H9 (cell line): ENCODE data around the gene FCN2. TPM values are rescaled to one million over a fixed set of nuclear protein-coding genes. Genes with fewer than 3 reads are reported as not detected.

ENCODE experiments used
- DNase-seq: peaks from one replicate; pipeline ENCODE4 v3.0.0-alpha.2; 2017
- H2AFZ ChIP-seq: one replicate; pipeline ENCODE4 v1.6.1; 2013; ENCODE audit warnings: mild to moderate bottlenecking, low read length, control low read depth, moderate library complexity
- H2AK5ac ChIP-seq: 2 replicates; pipeline ENCODE4 v1.6.1; 2013; ENCODE audit warnings: low read length, control low read depth, mixed read lengths; ENCODE audit not compliant: insufficient read length
- H2BK120ac ChIP-seq: one replicate; pipeline ENCODE4 v1.6.1; 2013; ENCODE audit warnings: low read depth, mild to moderate bottlenecking, low read length, control low read depth, inconsistent platforms; ENCODE audit not compliant: poor library complexity, severe bottlenecking
- H2BK12ac ChIP-seq: 2 replicates; pipeline ENCODE4 v1.6.1; 2013; ENCODE audit warnings: low read length, control low read depth, mixed read lengths, low read depth; ENCODE audit not compliant: insufficient read length
- H2BK15ac ChIP-seq: 2 replicates; pipeline ENCODE4 v1.6.1; 2013; ENCODE audit warnings: low read depth, low read length, control low read depth
- H2BK20ac ChIP-seq: one replicate; pipeline ENCODE4 v1.6.1; 2013; ENCODE audit warnings: low read depth, mild to moderate bottlenecking, low read length, control low read depth, inconsistent platforms; ENCODE audit not compliant: poor library complexity, severe bottlenecking
- H2BK5ac ChIP-seq: 2 replicates; pipeline ENCODE4 v1.6.1; 2013; ENCODE audit warnings: low read length, control low read depth, mixed read lengths; ENCODE audit not compliant: insufficient read length
- H3K14ac ChIP-seq: 2 replicates; pipeline ENCODE4 v1.6.1; 2013; ENCODE audit warnings: low read length, control low read depth; ENCODE audit not compliant: insufficient read depth
- H3K18ac ChIP-seq: 2 replicates; pipeline ENCODE4 v1.6.1; 2013; ENCODE audit warnings: low read depth, mild to moderate bottlenecking, mixed read lengths, low read length, control low read depth; ENCODE audit not compliant: insufficient read length
- H3K23ac ChIP-seq: 2 replicates; pipeline ENCODE4 v1.6.1; 2013; ENCODE audit warnings: low read length, control low read depth, mixed read lengths, low read depth; ENCODE audit not compliant: insufficient read length
- H3K23me2 ChIP-seq: 2 replicates; pipeline ENCODE4 v1.6.1; 2013; ENCODE audit warnings: low read depth, mild to moderate bottlenecking, mixed read lengths, low read length, control low read depth; ENCODE audit not compliant: insufficient read length, poor library complexity, severe bottlenecking
- H3K27ac ChIP-seq: 2 replicates; pipeline ENCODE4 v1.5.1; 2013; ENCODE audit warnings: low read length, control low read depth, mixed read lengths, low read depth; ENCODE audit not compliant: insufficient read length
- H3K27me3 ChIP-seq: 2 replicates; pipeline ENCODE4 v1.6.1; 2013; ENCODE audit warnings: low read length, control low read depth, inconsistent platforms; ENCODE audit not compliant: insufficient read depth
- H3K4ac ChIP-seq: 2 replicates; pipeline ENCODE4 v1.6.1; 2013; ENCODE audit warnings: low read depth, mild to moderate bottlenecking, control low read depth, inconsistent platforms, low read length, moderate library complexity
- H3K4me1 ChIP-seq: 2 replicates; pipeline ENCODE4 v1.6.1; 2013; ENCODE audit warnings: low read length, control low read depth, inconsistent platforms; ENCODE audit not compliant: insufficient read depth
- H3K4me2 ChIP-seq: 2 replicates; pipeline ENCODE4 v1.6.1; 2013; ENCODE audit warnings: low read length, control low read depth, mixed read lengths; ENCODE audit not compliant: insufficient read length, insufficient read depth
- H3K56ac ChIP-seq: 2 replicates; pipeline ENCODE4 v1.6.1; 2013; ENCODE audit warnings: low read depth, mild to moderate bottlenecking, mixed read lengths, low read length, control low read depth; ENCODE audit not compliant: insufficient read length
- H3K79me1 ChIP-seq: 2 replicates; pipeline ENCODE4 v1.6.1; 2013; ENCODE audit warnings: low read depth, mild to moderate bottlenecking, moderate library complexity, low read length, control low read depth, inconsistent platforms; ENCODE audit not compliant: insufficient read depth, poor library complexity, severe bottlenecking
- H3K79me2 ChIP-seq: 2 replicates; pipeline ENCODE4 v1.6.1; 2013; ENCODE audit warnings: low read length, control low read depth, inconsistent platforms; ENCODE audit not compliant: insufficient read depth
- H3K9ac ChIP-seq: 2 replicates; pipeline ENCODE4 v1.6.1; 2013; ENCODE audit warnings: low read length, control low read depth, mixed read lengths; ENCODE audit not compliant: insufficient read length; ENCODE audit errors: extremely low read depth
- H3K9me3 ChIP-seq: one replicate; pipeline ENCODE4 v1.6.1; 2013; ENCODE audit warnings: low read depth, low read length, inconsistent platforms; ENCODE audit not compliant: control insufficient read depth
- H3T11ph ChIP-seq: one replicate; pipeline ENCODE4 v1.6.1; 2013; ENCODE audit warnings: mild to moderate bottlenecking, low read length, control low read depth, inconsistent platforms
- H4K20me1 ChIP-seq: one replicate; pipeline ENCODE4 v1.6.1; 2013; ENCODE audit not compliant: control insufficient read depth, insufficient read length, insufficient read depth
- H4K5ac ChIP-seq: 2 replicates; pipeline ENCODE4 v1.6.1; 2013; ENCODE audit warnings: low read depth, mild to moderate bottlenecking, mixed read lengths, low read length, control low read depth; ENCODE audit not compliant: insufficient read length
- H4K8ac ChIP-seq: replicated peaks from 2 replicates; pipeline ENCODE4 v1.6.1; 2013; ENCODE audit warnings: low read length, control low read depth, mixed read lengths, low read depth; ENCODE audit not compliant: insufficient read length
- H4K91ac ChIP-seq: 2 replicates; pipeline ENCODE4 v1.6.1; 2013; ENCODE audit warnings: low read depth, mild to moderate bottlenecking, moderate library complexity, mixed read lengths, low read length, control low read depth; ENCODE audit not compliant: insufficient read length
- H3K27ac Mint-ChIP-seq, 3 experiments: 2 replicates in 2 of 3; 3 replicates in 1 of 3; pipeline ENCODE4 v1.8.0; 2020 to 2021; ENCODE audit warnings: mixed read lengths in 3 of 3, mild to moderate bottlenecking in 1 of 3, moderate library complexity in 1 of 3
- H3K27me3 Mint-ChIP-seq: 2 replicates; pipeline ENCODE4 v1.8.0; 2021; ENCODE audit warnings: low read depth, mild to moderate bottlenecking, moderate library complexity, mixed read lengths
- H3K36me3 Mint-ChIP-seq, 3 experiments: 2 replicates in 2 of 3; 3 replicates in 1 of 3; pipeline ENCODE4 v1.8.0; 2020 to 2021; ENCODE audit warnings: low read depth in 3 of 3, mixed read lengths in 3 of 3; ENCODE audit not compliant: insufficient read depth in 1 of 3
- H3K4me1 Mint-ChIP-seq, 2 experiments: 2 replicates each; pipeline ENCODE4 v1.8.0; 2020; ENCODE audit warnings: mixed read lengths in 2 of 2
- H3K4me3 Mint-ChIP-seq, 2 experiments: 2 replicates in 1 of 2; 3 replicates in 1 of 2; pipeline ENCODE4 v1.8.0; 2020 to 2021; ENCODE audit warnings: mild to moderate bottlenecking in 2 of 2, mixed read lengths in 2 of 2, moderate library complexity in 1 of 2
- H3K9me3 Mint-ChIP-seq, 2 experiments: 2 replicates in 1 of 2; 3 replicates in 1 of 2; pipeline ENCODE4 v1.8.0; 2020; ENCODE audit warnings: mild to moderate bottlenecking in 2 of 2, mixed read lengths in 2 of 2, moderate library complexity in 1 of 2
- WGBS: extraction: QIAGEN DNeasy Blood & Tissue Kit; methylation state at CpG from one replicate; pipeline ENCODE4 v1.1.7; 2013; ENCODE audit warnings: missing lambda C conversion rate, low lambda C conversion rate, mixed read lengths; ENCODE audit not compliant: insufficient read length; ENCODE audit errors: extremely low coverage; 5-methylcytosine and 5-hydroxymethylcytosine counted together
- total RNA-seq: library from RNA; stranded (reverse); gene quantifications from 2 replicates; pipeline ENCODE4 v1.2.1, GENCODE V29; 2021
- TF ChIP-seq, protein P1 (sequence below): fragments of 200-600 bp; sonication (generic); conservative IDR thresholded peaks from 3 replicates; pipeline ENCODE4 v1.8.0; 2021; ENCODE audit warnings: antibody characterized with exemption, mild to moderate bottlenecking

FCN2 gene
- total RNA-seq, 1 experiment from 2014 or later, result not detected

DNA sequence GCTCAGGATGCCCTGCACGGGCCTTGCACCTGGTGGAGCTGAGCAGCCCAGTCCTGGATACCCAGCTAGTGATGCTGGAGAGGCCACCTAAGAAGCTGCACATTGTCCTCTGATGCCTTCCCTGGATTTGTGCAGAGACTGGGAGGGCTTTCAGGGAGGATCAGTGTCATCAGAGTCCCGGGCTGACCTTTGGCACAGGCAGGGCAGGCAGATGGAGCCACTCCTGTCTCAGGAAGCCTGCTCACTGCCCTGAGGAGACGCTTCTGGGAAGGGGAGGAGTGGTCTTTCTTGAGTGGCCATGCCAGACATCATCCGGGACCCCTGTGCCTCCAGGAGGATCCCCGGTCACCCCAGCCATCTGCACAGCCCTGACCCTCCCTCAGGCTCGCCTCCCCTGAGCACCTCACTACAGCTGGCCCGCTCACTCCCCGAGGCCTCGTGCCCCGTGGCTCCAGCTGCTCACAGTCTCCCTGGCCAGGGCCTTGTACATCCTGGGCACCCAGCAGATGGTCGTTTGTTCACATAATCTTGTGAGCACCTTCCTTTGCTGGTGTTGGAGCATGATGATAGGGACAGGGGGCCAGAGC lies 47.2 kb upstream of the FCN2 start:
- H3K79me1 ChIP-seq, result no peaks in the 10 kb centered on the region
- WGBS, result no CpG with 5 or more reads among the region's 11 CpGs
- DNase-seq, result no peak
- H4K5ac ChIP-seq, result no peak overlapping the region
- no peak overlapping the region; the same call in 1 of the 2 replicates for H3K4ac ChIP-seq
- H4K20me1 ChIP-seq, result no peaks in the 10 kb centered on the region
- no peak overlapping the region for H3K27ac ChIP-seq
- Mint-ChIP-seq H3K27me3 (no peaks in the 10 kb centered on the region; the same call in 1 of the 2 replicates), H3K36me3 (no peaks in the 10 kb centered on the region; a peak in 1 of 7 replicates), H3K27ac (no peak overlapping the region; a peak in 1 of 7 replicates), H3K4me1 (no peaks in the 10 kb centered on the region), H3K9me3 (no peaks in the 10 kb centered on the region), H3K4me3 (no peak overlapping the region)
- no peak overlapping the region for H2BK12ac ChIP-seq
- no peak overlapping the region for H2BK5ac ChIP-seq
- H3K4me2 ChIP-seq, result no peak overlapping the region
- H2BK20ac ChIP-seq, result no peak overlapping the region
- no peak overlapping the region for H3K9ac ChIP-seq
- no peak overlapping the region for H2AFZ ChIP-seq
- H4K91ac ChIP-seq, result no peak overlapping the region
- H3K14ac ChIP-seq, result no peak overlapping the region; the same call in 1 of the 2 replicates
- no peak overlapping the region for H3K18ac ChIP-seq
- H3K56ac ChIP-seq, result no peak overlapping the region
- no peak overlapping the region for H3K23ac ChIP-seq
- H3T11ph ChIP-seq, result no peak overlapping the region
- no peaks in the 10 kb centered on the region for H3K9me3 ChIP-seq
- no peaks in the 10 kb centered on the region for H3K79me2 ChIP-seq
- no peaks in the 10 kb centered on the region for H3K4me1 ChIP-seq
- no peak overlapping the region for H2BK120ac ChIP-seq
- H2BK15ac ChIP-seq, result no peak overlapping the region
- H3K23me2 ChIP-seq, result no peaks in the 10 kb centered on the region
- TF ChIP-seq, protein P1, sequence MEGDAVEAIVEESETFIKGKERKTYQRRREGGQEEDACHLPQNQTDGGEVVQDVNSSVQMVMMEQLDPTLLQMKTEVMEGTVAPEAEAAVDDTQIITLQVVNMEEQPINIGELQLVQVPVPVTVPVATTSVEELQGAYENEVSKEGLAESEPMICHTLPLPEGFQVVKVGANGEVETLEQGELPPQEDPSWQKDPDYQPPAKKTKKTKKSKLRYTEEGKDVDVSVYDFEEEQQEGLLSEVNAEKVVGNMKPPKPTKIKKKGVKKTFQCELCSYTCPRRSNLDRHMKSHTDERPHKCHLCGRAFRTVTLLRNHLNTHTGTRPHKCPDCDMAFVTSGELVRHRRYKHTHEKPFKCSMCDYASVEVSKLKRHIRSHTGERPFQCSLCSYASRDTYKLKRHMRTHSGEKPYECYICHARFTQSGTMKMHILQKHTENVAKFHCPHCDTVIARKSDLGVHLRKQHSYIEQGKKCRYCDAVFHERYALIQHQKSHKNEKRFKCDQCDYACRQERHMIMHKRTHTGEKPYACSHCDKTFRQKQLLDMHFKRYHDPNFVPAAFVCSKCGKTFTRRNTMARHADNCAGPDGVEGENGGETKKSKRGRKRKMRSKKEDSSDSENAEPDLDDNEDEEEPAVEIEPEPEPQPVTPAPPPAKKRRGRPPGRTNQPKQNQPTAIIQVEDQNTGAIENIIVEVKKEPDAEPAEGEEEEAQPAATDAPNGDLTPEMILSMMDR, result no peak
- H2AK5ac ChIP-seq, result no peak overlapping the region
- no peaks in the 10 kb centered on the region for H3K27me3 ChIP-seq
- no peak overlapping the region for H4K8ac ChIP-seq
